Stimulated activated CD4-positive, alpha-beta T cell treated with anti-CD3 and anti-CD28 coated beads, Interleukin-1b, Interleukin-23, amount 100 ng/mL, for 4 hours (primary cell): ENCODE results near the gene SFXN4.
A peak's percentile ranks its signal among the peaks of the same experiment; 100 is the strongest.
"Not testable (repeated sequence)": the region's sequence is repeated elsewhere in the genome, so short reads cannot be mapped to it uniquely, and the experiment has no call there.

ENCODE experiments used
- DNase-seq, 2 donors: peaks; one replicate each; pipeline ENCODE4 v3.0.0-alpha.2; 2020; ENCODE audit warnings: low read depth in 2 of 2

Gene SFXN4

DNA sequence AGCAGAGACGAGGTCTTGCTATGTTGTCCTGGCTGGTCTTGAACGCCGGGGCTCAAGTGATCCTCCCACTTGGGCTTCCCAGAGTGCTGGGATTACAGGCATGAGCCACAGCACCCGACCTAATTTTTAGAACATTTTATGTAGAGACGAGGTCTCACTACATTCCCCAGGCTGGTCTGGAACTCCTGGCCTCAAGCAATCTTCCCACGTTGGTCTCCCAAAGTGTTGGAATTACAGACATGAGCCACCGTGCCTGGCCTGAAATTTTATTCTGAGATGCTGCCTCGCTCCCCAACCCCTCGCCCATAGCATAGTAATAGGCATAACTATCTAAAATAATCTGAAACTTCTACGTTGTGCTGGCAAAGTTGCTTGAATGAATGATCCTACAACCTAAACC is 21.9 kb downstream of the SFXN4 start:
- DNase-seq = no peak

DNA sequence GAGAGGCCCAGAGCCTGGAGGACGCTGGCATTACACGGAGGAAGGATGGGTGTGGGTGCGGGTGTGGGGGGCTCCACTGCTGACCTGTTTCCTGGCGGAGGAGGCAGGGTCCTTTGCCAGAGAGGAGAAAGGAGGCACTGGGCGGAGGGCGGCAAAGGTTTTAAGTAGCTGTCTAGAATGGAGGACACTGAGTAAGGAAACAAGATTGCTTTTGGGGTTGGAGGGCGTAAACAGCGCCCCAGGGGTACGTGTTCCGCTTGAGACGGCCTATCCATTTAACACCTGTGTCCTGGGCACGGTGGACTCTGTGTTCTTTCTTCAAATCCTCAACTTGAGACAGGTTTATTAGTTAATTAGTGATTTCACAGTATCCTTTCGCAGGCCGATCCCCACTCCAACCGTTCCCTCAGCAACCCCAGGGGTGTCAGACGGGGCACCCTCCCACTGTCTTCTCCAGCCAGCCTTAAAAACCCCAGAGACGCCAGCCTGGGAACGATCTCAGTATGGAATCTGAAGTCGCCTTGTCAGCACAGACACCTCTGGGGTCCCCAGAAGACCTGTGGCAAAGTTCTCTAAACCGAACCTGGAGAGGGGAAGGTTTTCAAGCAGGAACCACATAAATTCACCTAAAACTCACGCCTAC is 24.8 kb downstream of the SFXN4 start:
- DNase-seq = no peak

GRCh38 chr10:119139464-119140067 is 25.9 kb downstream of the SFXN4 start:
- DNase-seq = peak; percentile 31 to 36

- no peak for DNase-seq
Observed at GRCh38 chr10:119138346-119139306, 26.9 kb downstream of the SFXN4 start.

DNA sequence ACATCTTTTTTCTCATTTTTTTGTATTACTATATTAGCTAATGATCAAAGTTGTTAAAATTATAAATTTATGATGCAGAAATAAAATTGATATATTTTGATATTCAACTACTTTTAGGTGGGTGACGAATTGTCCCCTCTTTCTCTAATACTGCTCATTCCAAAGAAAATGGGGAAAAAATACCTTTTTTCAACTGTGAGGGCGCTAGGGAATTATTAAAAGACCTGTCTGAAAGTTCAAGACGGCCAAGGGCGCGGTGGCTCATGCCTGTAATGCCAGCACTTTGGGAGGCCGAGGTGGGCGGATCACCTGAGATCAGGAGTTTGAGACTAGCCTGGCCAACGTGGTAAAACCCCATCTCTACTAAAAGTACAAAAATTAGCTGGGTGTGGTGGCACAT is 27.6 kb downstream of the SFXN4 start:
- not testable (repeated sequence) for DNase-seq

DNA sequence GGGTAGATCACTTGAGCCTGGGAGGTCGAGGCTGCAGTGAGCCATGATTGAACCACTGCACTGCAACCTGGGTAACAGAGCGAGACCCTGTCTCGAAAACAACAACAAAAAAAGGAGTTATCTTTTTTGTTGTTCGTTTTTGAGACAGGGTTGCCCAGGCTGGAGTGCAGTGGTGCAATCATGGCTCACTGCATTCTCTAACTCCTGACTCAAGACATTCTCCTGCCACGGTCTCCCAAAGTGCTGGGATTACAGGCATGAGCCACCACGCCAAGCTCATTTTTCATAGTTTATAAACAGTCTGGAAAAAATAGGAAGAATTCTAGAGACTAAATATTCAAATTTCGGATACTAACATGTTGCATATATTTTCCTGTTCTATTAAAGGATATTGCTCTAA is 29.4 kb downstream of the SFXN4 start:
- no peak for DNase-seq

DNA sequence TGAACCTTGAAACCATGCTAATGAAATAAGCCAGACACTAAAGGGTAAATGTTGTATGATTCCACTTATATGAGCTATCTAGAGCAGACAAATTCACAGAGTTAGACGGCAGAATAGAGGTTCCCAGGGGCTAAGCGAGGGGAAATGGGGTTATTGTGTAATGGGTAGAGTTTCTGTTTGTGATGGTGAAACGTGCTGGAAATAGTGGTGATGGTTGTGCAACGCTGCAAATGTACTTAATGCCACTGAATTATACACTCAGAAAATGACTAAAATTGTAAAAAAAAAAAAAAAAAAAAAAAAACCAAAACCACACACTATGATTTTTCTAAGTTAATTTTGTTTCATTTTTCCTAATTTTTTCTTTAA is 30.0 kb downstream of the SFXN4 start:
- no peak for DNase-seq

- no peak for DNase-seq
Observed at GRCh38 chr10:119133949-119134348, 31.6 kb downstream of the SFXN4 start.

DNA sequence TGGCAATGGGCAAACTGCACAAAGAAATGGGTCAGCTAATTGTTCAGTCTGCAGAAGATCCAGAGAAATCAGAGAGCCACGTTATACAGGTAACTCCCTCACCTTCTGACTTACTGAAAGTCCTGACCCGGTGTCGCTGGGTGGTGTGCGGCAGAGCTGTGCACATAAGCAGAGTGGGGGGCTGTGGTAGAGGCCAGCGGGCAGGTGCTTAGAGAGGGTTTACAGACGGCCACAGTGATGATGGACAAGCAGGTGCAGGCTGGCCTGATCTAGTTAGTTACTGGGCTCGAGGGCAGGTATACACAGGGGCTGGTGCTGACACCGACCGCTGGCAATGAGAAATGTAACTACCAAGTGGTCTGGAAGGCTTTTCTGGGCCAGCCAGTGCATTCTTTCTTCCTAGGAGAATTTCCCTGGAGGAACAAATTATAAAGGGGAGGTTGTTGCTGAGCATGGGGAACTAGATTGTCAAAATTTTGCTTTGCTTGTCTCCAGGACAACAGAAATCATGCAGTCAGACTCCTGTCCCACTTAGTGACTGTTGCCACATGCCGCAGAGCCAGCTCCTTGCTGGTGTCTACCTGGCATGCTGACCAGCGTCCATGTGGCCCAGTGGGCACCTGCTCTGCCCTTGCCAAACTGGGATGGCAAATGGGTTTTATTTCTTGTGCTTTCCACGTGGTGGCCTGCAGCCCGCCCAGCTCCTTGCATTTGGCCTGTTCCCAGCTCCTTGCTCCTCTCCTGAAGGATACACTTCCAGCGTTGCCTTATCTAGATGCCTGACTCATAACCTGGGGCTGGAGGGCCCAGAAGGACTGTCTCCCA is 32.8 kb downstream of the SFXN4 start:
- no peak for DNase-seq

GRCh38 chr10:119131512-119132240 is 33.8 kb downstream of the SFXN4 start:
- DNase-seq = peak in 1 of 2 donors; percentile 26

DNA sequence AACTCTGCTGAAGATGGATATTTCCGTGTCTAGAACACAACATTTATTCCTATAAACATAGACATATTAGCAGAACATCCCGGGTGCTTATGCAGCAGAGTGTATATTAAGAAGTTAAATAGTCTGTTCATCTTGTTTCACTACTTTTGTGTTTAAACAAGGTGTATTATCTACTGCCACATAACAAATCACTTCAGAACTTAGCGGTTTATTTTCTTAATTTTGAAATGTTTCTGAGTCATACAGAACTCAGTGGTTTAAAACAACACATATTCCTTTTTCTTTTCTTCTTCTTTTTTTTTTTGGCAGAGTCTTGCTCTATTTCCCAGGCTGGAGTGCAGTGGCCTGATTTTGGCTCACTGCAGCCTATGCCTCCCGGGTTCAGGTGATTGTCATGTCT is 35.8 kb downstream of the SFXN4 start:
- no peak for DNase-seq

GRCh38 chr10:119125942-119126341 is 39.6 kb downstream of the SFXN4 start:
- no peak for DNase-seq

DNA sequence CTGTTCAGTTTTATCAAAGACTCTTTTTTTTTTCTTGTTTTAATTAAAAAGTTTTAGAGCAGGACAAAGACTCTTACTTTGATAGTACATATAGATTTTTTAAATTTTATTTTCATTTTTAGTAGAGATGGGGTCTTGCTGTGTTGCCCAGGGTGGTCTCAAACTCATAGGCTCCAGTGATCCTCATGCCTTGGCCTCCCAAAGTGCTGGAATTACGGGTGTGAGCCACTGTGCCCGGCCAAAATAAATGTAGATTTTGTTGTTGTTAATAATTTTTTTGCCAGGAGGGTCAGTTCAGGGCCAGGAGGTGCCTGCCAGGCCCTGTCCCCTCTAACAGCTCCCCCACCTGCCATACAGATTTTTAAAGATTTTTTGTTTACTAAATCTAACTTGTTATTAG is 44.6 kb downstream of the SFXN4 start:
- DNase-seq = no peak

DNA sequence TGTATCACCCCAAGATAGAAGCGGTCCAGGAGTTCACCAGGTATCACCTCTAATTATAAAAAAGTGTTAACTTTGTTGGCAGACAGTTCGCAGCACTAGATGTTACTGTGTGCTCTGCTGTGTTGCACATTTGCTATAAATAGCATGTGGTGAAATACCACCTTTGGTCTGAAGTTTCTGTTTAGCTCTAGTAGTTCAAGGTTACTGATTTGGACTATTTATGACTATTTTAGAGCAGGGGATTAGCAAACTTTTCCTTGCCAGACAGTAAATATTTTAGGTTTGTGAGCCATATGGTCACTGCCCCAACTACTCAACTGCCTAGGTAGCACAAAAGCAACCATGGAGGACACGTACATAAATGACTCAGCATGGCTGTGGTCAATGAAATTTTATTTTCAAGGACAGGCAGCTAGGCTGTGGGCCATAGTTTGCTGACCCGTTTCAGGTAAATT is 45.1 kb downstream of the SFXN4 start:
- DNase-seq = no peak

- DNase-seq = no peak
Observed at GRCh38 chr10:119119400-119119799, 46.1 kb downstream of the SFXN4 start.

- DNase-seq = no peak
Observed at GRCh38 chr10:119118231-119118630, 47.3 kb downstream of the SFXN4 start.

- no peak for DNase-seq
Observed at GRCh38 chr10:119116326-119116951, 49.1 kb downstream of the SFXN4 start.

- no peak for DNase-seq
Observed at GRCh38 chr10:119115926-119116325, 49.6 kb downstream of the SFXN4 start.

DNA sequence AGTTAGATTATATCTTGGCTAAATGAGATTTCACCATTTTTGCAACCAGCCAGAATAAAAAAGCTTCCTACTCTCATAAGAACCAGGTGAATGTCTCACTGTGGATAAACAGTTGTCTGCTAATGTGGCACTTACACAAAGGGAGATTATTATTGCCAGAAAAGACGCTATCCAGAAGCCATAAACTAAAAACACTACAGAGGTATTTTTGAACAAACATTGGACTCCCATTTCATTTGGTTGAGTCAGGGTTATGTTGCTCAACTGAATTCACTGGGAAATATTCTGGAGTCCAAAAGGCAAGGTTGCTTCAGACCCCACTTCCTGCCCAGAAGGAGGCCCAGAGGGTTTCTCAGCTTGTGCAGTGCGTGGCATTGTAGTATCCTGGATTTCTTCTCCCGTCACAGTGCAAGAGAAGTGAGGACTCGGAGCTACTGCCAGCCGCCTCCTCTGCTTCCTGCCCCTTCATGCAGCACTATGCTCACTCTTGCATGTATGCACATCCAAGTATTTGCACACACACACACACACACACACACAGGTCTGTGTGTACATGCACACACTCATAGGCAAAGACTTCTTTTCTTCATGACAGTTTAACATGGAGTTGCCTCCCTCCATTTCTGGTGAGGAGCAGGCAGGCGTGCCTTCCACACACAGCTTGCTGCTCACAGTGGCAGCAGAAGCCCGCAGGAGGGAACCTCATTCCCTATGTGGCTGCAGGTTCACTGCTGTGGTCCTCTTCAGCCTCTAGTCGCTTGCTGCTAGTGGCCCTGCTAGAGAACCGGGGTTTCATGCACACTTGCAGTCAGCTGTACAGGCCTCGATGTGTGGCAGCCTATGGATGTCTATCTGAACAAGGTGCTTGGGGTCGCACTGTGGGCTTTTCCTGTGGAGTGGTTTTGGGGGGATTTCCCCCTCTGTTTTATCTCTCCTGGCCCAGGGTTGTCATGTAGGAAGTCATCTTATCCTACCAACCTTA is 51.5 kb downstream of the SFXN4 start:
- no peak for DNase-seq
